IgD-negative memory B cell (primary cell): ENCODE results near the gene SATB1. TPM values are rescaled to one million over a fixed set of nuclear protein-coding genes. Genes with fewer than 3 reads are reported as not detected.
"Not testable (repeated sequence)": the region's sequence is repeated elsewhere in the genome, so short reads cannot be mapped to it uniquely, and the experiment has no call there.

Experiments
- H3K27ac Mint-ChIP-seq, 3 donors: one replicate each; pipeline ENCODE4 v1.8.0; 2020 to 2022; ENCODE audit warnings: mild to moderate bottlenecking in 3 of 3, mixed read lengths in 3 of 3, moderate library complexity in 1 of 3
- H3K27me3 Mint-ChIP-seq: one replicate; pipeline ENCODE4 v1.8.0; 2021; ENCODE audit warnings: mixed read lengths
- H3K36me3 Mint-ChIP-seq: one replicate; pipeline ENCODE4 v1.8.0; 2020; ENCODE audit warnings: mild to moderate bottlenecking, mixed read lengths
- H3K4me1 Mint-ChIP-seq, 3 donors: one replicate each; pipeline ENCODE4 v1.8.0; 2020 to 2022; ENCODE audit warnings: mixed read lengths in 3 of 3, mild to moderate bottlenecking in 1 of 3
- H3K4me3 Mint-ChIP-seq, 4 donors: one replicate each; pipeline ENCODE4 v1.8.0; 2020 to 2022; ENCODE audit warnings: mild to moderate bottlenecking in 4 of 4, mixed read lengths in 4 of 4, moderate library complexity in 3 of 4
- H3K9me3 Mint-ChIP-seq, 3 donors: one replicate each; pipeline ENCODE4 v1.8.0; 2020 to 2021; ENCODE audit warnings: mixed read lengths in 3 of 3, mild to moderate bottlenecking in 1 of 3
- polyA plus RNA-seq: library from polyadenylated mRNA; unstranded; fragments of 300-500 nt; fragmentation: Illumina TruSeq; gene quantifications from one replicate; pipeline ENCODE4 v1.2.3, GENCODE V29; 2021

Gene SATB1
- polyA plus RNA-seq: 11.5 TPM

DNA sequence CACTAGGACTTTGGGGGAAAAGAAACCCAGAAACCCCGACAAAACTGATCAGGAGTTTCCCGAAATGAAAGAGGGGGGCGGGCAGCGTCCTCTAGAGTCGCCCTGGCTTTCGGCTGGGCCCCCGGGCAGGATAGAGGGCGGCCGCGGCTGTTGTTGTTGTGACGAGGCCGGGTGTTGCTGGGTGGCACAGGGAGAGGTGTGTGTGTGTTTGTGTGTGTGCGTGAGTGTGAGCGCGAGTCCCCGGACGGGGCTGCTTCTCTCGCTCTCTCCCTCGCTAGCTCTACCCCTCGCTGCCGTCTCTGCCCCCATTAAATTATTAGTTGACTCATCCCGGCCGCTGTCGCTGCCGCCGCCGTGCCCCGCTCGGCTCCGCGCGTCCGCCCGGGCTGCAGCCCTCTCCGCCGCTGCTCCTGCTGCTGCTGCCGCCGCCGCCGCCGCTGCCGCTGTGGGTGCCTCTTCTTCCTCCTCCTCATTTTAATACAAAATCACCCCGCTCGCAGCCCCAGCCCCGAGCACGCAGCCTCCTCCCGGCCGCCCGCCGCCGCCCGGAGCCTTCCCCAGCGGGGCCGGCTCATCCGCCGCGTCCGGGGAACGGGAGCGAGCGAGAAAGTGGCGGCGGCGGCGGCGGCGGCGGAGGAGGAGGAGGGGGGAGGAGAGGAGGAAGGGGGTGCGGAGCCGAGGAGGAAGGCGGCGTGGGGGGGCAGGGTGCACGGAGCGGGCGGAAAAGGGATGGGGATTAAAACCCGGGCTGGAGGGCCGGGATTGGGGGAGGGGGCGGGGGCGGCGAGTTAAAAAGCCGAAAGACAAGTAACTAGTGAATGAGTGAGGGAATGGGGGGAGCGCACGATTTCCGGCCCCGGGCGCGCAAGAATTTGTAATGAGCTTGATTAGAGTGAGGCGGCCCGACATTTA lies at the start of gene SATB1:
Gene SATB1 (minus strand): TSS at position 611 of the 912 bp plus-strand sequence. CDS start 4,372 bp downstream, outside the sequence.
- H3K4me3 Mint-ChIP-seq: peak within 1 kb of the TSS; percentile 74 to 97 (median 92)
- H3K27me3 Mint-ChIP-seq: peaks cover 9% of the 10 kb centered on the region
- H3K9me3 Mint-ChIP-seq: no peaks in the 10 kb centered on the region
- peaks cover 17 to 22% (median 19%) of the 10 kb centered on the region in 3 donors for H3K4me1 Mint-ChIP-seq
- peaks cover 1% of the 10 kb centered on the region for H3K36me3 Mint-ChIP-seq
- peak within 1 kb of the TSS; percentile 92 to 94 (median 92) for H3K27ac Mint-ChIP-seq

DNA sequence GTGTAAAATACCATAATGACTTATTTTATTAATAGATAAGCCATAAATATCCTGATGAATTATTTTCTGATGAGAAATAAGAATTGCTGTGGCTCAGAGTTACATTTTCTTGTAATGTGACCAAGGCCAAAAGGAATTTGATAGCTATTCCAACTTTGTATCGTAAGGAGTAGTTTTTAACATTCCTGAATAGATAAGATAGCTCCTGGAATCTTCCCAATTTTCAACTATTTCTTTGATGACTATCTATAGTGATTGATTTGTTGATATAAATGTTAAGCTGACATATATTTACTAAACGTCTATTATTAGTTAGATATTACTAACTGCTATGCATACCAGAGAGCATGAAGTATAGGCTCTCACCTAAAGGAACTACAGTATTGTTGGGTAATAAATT lies 49.1 kb upstream of the SATB1 start:
- peaks cover 4% of the 10 kb centered on the region for H3K36me3 Mint-ChIP-seq
- no peak overlapping the region for H3K4me3 Mint-ChIP-seq
- H3K4me1 Mint-ChIP-seq: no peaks in the 10 kb centered on the region
- no peak overlapping the region for H3K27ac Mint-ChIP-seq
- H3K9me3 Mint-ChIP-seq: no peaks in the 10 kb centered on the region
- no peaks in the 10 kb centered on the region for H3K27me3 Mint-ChIP-seq

DNA sequence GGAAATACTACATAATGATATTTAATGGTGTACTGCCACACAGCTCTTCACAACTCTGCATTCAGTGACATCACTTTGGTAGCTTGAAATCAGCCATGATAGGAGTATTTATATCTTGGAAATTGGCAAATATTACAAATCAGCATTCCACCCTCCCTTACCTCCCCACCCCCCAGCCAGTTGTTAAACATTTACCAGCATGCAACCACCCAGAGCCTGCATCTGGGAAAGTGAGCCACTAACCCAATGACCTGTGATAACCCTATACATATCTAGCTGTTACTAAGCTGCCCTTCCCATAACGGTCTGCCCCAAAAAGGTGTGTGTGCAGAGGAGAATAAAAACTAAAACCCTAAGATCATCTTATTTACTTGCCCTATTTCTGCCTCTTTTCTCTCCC lies 44.6 kb upstream of the SATB1 start:
- H3K9me3 Mint-ChIP-seq: no peaks in the 10 kb centered on the region
- no peak overlapping the region for H3K4me3 Mint-ChIP-seq
- H3K27ac Mint-ChIP-seq: no peak overlapping the region
- H3K4me1 Mint-ChIP-seq: no peaks in the 10 kb centered on the region
- peaks cover 2% of the 10 kb centered on the region for H3K27me3 Mint-ChIP-seq
- peaks cover 6% of the 10 kb centered on the region for H3K36me3 Mint-ChIP-seq

DNA sequence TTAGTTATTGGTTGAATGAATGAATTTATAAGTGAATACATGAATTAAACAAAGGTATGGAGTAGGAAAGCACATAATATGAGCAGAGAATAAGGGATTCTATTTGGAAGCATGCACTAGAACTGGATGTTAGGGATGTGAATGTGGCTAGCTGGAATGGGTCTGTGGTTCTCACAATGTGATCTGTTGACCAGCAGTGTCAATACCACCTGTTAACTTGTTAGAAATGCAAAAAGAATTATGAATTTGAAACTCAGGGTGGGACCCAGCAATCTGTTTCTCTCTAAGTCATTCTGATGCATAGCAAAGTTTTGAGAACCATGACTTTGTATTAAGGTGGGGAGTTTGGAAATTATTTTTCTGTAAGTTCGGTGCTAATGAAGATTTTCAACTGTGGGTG lies 41.0 kb upstream of the SATB1 start:
- Mint-ChIP-seq H3K36me3 (peaks cover 2% of the 10 kb centered on the region), H3K9me3 (peaks cover 0 to 6% (median 4%) of the 10 kb centered on the region in 3 donors), H3K4me1 (no peaks in the 10 kb centered on the region), H3K27ac (peak overlapping the region in 1 of 3 donors; percentile 40), H3K4me3 (no peak overlapping the region), H3K27me3 (peaks cover 2% of the 10 kb centered on the region)

DNA sequence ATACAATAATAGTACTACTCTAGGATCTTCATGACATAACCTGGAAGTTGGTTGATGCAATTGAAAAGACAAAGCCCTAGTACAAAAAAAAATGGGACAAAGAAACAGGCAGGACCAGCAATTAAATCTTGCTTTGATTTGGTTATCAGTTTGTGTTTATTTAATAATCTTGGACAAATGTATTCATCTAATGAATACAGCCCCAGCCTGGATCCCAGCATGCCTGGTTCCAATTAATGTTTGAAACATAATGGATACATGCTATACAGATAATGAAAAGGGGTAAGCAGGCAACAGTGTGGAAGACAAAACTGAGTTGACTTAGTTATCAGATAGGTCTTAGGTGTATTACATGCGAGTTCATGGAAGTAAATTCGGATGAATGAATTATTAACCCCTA lies 29.6 kb upstream of the SATB1 start:
- Mint-ChIP-seq H3K27me3 (no peaks in the 10 kb centered on the region), H3K9me3 (peaks cover 0 to 11% (median 2%) of the 10 kb centered on the region in 3 donors), H3K4me3 (no peak overlapping the region), H3K36me3 (peaks cover 3% of the 10 kb centered on the region), H3K27ac (no peak overlapping the region), H3K4me1 (peaks cover 0 to 4% (median 0%) of the 10 kb centered on the region in 3 donors)

DNA sequence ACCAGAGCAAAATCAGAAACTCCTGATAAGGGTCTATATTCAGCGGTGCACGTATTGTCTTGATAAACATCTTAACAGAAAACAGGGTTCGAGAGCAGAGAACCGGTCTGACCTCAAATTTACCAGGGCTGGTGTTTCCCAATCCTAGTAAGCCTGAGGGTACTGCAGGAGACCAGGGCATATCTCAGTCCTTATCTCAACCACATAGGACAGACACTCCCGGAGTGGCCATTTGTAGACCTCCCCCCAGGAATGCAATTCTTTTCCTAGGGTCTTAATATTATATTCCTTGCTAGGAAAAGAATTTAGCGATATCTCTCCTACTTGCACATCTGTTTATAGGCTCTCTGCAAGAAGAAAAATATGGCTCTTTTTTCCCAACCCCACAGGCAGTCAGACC lies 24.5 kb upstream of the SATB1 start:
- not testable (repeated sequence) for H3K27me3 Mint-ChIP-seq, H3K4me3 Mint-ChIP-seq, H3K27ac Mint-ChIP-seq, H3K36me3 Mint-ChIP-seq
- H3K4me1 Mint-ChIP-seq: peaks cover 7 to 12% (median 8%) of the 10 kb centered on the region in 3 donors
- peaks cover 3 to 21% (median 5%) of the 10 kb centered on the region in 3 donors for H3K9me3 Mint-ChIP-seq

DNA sequence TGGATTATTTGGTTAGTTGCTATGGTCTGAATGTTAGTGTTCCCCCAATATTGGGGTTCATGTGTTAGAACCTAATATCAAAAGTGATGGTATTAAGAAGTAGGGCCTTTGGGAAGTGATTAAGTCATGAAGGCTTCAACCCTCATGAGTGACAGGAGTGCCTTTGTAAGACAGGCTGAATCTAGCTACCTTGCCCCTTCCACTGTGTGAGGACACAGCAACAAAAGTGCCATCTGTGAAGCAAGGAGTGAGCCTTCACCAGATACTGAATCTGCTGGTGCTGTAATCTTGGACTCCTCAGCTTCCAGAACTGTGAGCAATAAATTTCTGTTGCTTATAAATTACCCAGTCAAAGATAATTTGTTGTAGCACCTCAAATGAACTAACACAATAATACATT lies 22.6 kb upstream of the SATB1 start:
- Mint-ChIP-seq H3K9me3 (peaks cover 3 to 18% (median 5%) of the 10 kb centered on the region in 3 donors), H3K4me1 (peaks cover 9 to 18% (median 12%) of the 10 kb centered on the region in 3 donors), H3K36me3 (peaks cover 5% of the 10 kb centered on the region), H3K27me3 (peaks cover 14% of the 10 kb centered on the region), H3K27ac (no peak overlapping the region), H3K4me3 (peak overlapping the region in 1 of 4 donors; percentile 87)

DNA sequence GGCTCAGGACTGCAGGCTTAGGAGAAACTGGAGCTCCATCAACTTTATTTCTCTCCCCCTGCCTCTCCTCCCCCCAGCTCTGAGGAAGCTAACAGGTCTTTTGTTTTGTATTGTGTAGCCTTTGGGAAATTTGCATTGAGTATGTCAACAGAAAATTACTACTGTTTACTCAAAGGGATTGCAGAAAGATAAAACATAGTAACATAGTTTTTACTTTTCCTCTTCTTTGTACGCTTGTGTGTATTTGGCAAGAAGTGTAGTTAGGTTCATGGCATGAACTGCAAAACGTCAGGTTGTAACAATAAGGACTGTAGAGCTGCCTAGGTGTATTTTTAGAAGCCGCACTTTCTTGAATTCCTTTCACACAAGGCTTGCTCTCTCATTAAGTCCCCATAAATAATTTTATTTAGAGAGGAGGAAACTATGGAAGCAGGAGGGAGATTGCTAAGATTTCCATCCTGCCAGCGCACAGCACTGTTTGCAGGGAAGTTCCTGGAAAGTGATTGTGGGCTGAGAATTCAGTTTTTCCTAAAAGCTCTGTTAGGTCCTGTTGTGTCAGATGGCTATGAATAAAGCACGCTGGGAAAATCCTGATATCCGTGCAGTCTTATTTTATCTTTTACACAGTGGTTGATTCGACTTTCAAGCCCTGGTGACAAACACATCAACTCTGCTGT lies 21.1 kb upstream of the SATB1 start:
- H3K36me3 Mint-ChIP-seq: peaks cover 5% of the 10 kb centered on the region
- peaks cover 14% of the 10 kb centered on the region for H3K27me3 Mint-ChIP-seq
- H3K4me3 Mint-ChIP-seq: peak overlapping the region; percentile 85 to 96 (median 91)
- H3K9me3 Mint-ChIP-seq: peaks cover 3 to 18% (median 5%) of the 10 kb centered on the region in 3 donors
- H3K27ac Mint-ChIP-seq: peak overlapping the region; percentile 80 to 86 (median 85)
- H3K4me1 Mint-ChIP-seq: peaks cover 9 to 26% (median 11%) of the 10 kb centered on the region in 3 donors

DNA sequence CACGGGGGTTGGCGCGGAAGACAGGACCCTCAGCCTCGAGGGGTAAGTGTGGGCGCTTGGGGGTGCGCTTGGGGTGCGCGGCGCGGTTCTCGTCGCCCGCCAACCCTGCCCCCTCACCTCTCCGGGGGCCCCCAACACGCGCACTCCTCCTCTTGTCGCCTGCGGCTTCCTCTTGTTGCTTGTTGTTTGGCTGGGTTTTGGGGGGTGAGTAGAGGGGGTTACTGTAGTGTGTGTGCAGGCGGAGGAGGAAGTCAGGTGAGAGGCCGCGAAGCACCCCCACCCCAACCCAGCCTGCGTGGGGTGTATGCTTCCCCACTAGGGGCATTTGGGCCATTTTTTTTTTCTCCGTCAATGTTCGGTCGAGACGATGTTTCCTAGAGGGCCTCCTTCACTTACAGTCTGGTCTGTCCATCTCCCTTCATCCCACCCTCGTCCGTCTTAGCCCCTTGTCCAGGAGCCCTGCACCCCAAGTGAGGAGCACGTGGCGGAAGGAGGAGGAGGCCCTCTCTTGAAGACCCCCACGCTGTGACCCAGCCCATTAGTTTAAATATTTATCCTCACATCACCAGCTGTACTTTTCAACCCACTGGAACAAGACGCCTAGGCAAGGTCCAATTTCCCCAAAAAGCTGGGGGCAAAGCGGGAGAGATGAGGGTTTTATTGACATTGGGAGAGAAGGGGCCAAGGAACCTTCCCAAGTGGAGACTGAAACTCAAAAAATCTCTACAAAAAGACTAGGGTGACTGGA lies 20.4 kb upstream of the SATB1 start:
- H3K27ac Mint-ChIP-seq: peak overlapping the region; percentile 80 to 86 (median 85)
- peaks cover 11 to 30% (median 13%) of the 10 kb centered on the region in 3 donors for H3K4me1 Mint-ChIP-seq
- H3K4me3 Mint-ChIP-seq: peak overlapping the region; percentile 85 to 96 (median 91)
- peaks cover 3 to 14% (median 5%) of the 10 kb centered on the region in 3 donors for H3K9me3 Mint-ChIP-seq
- H3K36me3 Mint-ChIP-seq: peaks cover 5% of the 10 kb centered on the region
- H3K27me3 Mint-ChIP-seq: peaks cover 14% of the 10 kb centered on the region

DNA sequence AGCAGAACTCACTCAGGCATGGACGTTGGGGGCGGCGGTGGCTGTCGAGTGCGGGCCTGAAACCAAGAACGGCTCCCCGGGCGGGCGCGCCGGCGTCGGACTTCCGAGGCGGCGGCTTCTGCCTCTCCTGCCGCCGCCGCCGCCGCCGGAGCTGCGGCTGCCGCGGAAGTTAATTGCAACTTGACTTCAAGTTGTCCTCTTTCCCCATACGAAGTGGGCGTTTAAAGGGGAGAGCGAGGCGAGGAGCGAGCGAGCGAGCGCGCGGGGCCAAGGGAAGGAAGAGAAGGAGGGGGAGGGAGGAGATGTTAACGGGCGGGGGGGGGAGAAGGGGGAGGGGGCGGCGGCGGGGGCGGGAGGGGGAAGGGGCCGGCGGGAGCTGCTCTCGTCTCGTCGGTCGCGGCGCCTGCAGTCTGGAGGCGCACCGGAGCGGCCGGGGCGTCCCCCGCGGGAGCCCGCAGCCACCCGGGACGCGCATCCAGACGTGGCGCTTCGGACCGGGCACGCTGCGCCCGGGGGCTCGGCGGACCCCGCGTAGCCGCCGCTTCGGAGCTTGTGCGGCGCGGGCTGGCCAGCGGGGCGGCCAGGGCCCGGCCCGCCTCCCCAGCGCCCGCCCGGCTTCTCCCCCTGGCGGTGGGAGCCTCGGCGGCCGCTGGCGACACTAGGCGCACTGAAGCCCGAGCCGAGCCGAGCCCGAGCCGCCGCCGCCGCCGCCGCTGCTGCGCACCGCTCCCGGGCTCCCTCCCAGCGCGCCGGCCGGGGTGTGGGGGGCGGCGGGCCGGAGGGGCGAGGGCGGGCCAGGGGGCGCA lies 19.7 kb upstream of the SATB1 start:
- H3K9me3 Mint-ChIP-seq: peaks cover 2 to 11% (median 3%) of the 10 kb centered on the region in 3 donors
- peak overlapping the region; percentile 90 to 96 (median 93) for H3K4me3 Mint-ChIP-seq
- peaks cover 14% of the 10 kb centered on the region for H3K27me3 Mint-ChIP-seq
- peaks cover 18 to 38% (median 19%) of the 10 kb centered on the region in 3 donors for H3K4me1 Mint-ChIP-seq
- peaks cover 5% of the 10 kb centered on the region for H3K36me3 Mint-ChIP-seq
- H3K27ac Mint-ChIP-seq: peak overlapping the region in 2 of 3 donors; percentile 82 to 95

DNA sequence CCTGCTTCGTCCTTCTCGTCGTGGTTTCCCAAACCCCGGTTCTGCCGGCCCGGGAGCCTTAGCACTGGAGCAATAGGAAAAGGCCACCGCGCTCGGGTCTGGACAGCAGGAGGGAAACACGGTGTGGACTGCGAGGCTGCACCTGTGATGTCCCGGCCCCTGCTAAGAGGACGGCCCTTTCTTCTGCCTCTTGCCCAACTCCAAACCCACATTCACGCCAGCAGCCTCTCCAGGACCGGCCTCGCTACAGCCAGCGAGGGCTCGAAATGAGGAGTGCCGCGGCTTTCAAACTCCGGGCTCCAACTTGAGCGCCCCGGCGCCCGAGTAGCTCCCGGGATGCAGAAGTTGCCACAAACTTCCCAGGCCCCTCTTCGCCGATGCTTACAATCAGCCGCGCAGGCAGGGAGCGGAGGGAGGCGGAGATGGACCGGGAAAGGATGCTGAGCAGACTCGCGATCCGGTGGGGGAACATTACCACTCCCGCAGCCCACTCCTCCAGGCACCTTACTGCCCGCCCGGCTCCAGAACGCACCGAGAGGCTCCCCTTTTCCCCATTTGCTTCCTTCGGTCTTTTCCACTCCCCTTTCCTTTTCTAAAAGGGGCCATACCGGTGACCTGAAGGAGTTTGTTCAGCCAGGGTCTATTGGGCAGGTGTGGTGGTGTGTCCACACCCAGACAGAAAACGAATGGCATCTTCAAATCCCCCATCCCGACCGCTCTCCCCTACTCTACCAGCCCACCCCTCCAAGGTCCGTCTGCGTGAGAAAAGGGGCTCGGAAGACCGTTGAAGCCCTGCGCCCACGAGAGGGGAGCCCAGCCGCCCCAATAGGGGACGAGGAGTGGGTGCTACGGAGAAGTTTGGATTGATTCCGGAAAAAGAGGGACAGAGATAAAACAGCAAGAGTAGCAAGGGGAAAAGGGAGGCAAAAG lies 18.8 kb upstream of the SATB1 start:
- Mint-ChIP-seq H3K36me3 (peaks cover 2% of the 10 kb centered on the region), H3K27me3 (peaks cover 17% of the 10 kb centered on the region), H3K4me3 (peak overlapping the region; percentile 77 to 93 (median 90)), H3K9me3 (peaks cover 0 to 4% (median 2%) of the 10 kb centered on the region in 3 donors), H3K27ac (peak overlapping the region in 2 of 3 donors; percentile 82 to 95), H3K4me1 (peaks cover 19 to 47% (median 22%) of the 10 kb centered on the region in 3 donors)

DNA sequence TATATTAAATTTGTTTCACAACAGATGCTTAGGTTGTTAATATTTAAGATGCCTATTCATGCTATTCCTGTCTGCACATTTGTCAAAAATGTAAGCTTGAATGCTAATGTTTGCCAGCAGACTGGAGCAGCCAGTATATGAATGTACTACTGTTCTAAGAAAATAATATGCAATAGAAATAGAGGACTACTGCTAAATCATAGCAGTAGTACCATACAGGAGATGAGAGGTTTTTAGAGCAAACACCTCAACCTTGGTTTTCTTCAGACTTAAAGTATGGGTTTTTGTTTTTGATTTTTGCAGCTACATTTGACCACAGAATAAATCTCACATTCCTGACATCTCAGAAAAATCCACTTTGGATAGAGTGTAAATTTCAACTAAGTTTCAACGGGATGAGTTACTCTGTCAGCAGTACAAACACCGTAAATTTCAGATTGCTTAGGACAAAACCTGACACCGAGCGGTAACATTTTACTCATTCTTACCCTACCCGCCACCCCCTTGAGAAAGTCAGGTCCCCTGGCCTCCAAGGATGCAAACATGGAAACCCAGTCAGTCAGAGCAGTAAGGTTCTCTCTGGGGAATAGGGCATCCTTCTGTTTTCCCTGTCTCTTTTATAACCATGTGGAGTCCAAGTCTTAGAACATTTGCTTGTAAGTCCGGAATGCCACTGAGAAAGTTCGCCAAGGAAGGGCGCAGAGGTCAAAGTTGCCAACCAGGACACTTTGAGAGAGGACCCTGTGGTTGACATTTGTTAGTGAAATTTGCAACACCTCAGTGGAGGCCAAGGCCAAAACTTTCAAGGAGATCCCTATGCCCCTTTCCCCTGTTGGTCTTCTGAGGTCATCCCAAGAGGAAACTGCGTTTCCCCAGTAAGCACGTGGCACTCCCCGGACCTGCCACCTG lies 17.9 kb upstream of the SATB1 start:
- peaks cover 2% of the 10 kb centered on the region for H3K36me3 Mint-ChIP-seq
- peak overlapping the region in 2 of 3 donors; percentile 82 to 95 for H3K27ac Mint-ChIP-seq
- peaks cover 24 to 52% (median 25%) of the 10 kb centered on the region in 3 donors for H3K4me1 Mint-ChIP-seq
- H3K27me3 Mint-ChIP-seq: peaks cover 15% of the 10 kb centered on the region
- H3K4me3 Mint-ChIP-seq: peak overlapping the region; percentile 77 to 93 (median 90)
- H3K9me3 Mint-ChIP-seq: peaks cover 0 to under 1% (median 0%) of the 10 kb centered on the region in 3 donors
